ENCODE results near the gene PHC2.

PHC2 gene

GRCh38 chr1:33288976-33289857 is 141.7 kb downstream of the PHC2 start:
- no peak for DNase-seq

- DNase-seq, result no peak
Observed at GRCh38 chr1:33287317-33287716, 143.6 kb downstream of the PHC2 start.

GRCh38 chr1:33286451-33287185 is 144.3 kb downstream of the PHC2 start:
- no peak for DNase-seq

GRCh38 chr1:33284049-33284448 is 146.8 kb downstream of the PHC2 start:
- DNase-seq, result no peak

- no peak for DNase-seq
Observed at GRCh38 chr1:33282791-33283190, 148.1 kb downstream of the PHC2 start.

GRCh38 chr1:33281554-33282303 is 149.2 kb downstream of the PHC2 start:
- no peak for DNase-seq

- DNase-seq, result no peak
Observed at GRCh38 chr1:33280091-33280661, 150.7 kb downstream of the PHC2 start.

- no peak for DNase-seq
Observed at GRCh38 chr1:33277488-33278084, 153.3 kb downstream of the PHC2 start.

GRCh38 chr1:33276573-33277298 is 154.2 kb downstream of the PHC2 start:
- no peak for DNase-seq

GRCh38 chr1:33275706-33276572 is 155.0 kb downstream of the PHC2 start:
- no peak for DNase-seq

- DNase-seq, result no peak
Observed at GRCh38 chr1:33275195-33275594, 155.7 kb downstream of the PHC2 start.

GRCh38 chr1:33274446-33274845 is 156.4 kb downstream of the PHC2 start:
- no peak for DNase-seq

GRCh38 chr1:33273961-33274371 is 156.9 kb downstream of the PHC2 start:
- DNase-seq, result no peak

All from SHP77 (cell line).